GM15510 (cell line): ENCODE measurements around the gene TMEM45A.

Experiments used
- POLR2A ChIP-seq: IDR thresholded peaks from 3 replicates; pipeline ENCODE4 v1.6.1; 2011; ENCODE audit warnings: borderline replicate concordance; ENCODE audit not compliant: insufficient read length; ENCODE audit errors: extremely low read depth

The TMEM45A gene

GRCh38 chr3:100523050-100523760, 30.8 kb downstream of the TMEM45A start:
- no peak for TF ChIP-seq POLR2A

- TF ChIP-seq POLR2A, result no peak
These were observed 33.6 kb downstream of the TMEM45A start for GRCh38 chr3:100525753-100526612.

- no peak for TF ChIP-seq POLR2A
These were observed 34.4 kb downstream of the TMEM45A start for GRCh38 chr3:100526613-100527346.

- no peak for TF ChIP-seq POLR2A
These were observed 34.9 kb downstream of the TMEM45A start for GRCh38 chr3:100527347-100527735.

GRCh38 chr3:100531093-100531492, 38.7 kb downstream of the TMEM45A start:
- TF ChIP-seq POLR2A, result no peak

GRCh38 chr3:100532411-100532810, 40.0 kb downstream of the TMEM45A start:
- TF ChIP-seq POLR2A, result no peak

- TF ChIP-seq POLR2A, result no peak
These were observed 40.8 kb downstream of the TMEM45A start for GRCh38 chr3:100533176-100533575.

- no peak for TF ChIP-seq POLR2A
These were observed 43.2 kb downstream of the TMEM45A start for GRCh38 chr3:100535610-100535943.

- TF ChIP-seq POLR2A, result no peak
These were observed 43.7 kb downstream of the TMEM45A start for GRCh38 chr3:100536093-100536492.

GRCh38 chr3:100537646-100538338, 45.4 kb downstream of the TMEM45A start:
- no peak for TF ChIP-seq POLR2A

GRCh38 chr3:100538339-100538706, 45.9 kb downstream of the TMEM45A start:
- TF ChIP-seq POLR2A, result no peak

GRCh38 chr3:100540791-100541334, 48.4 kb downstream of the TMEM45A start:
- no peak for TF ChIP-seq POLR2A

GRCh38 chr3:100545371-100545770, 53.0 kb downstream of the TMEM45A start:
- no peak for TF ChIP-seq POLR2A

GRCh38 chr3:100546020-100546744, 53.8 kb downstream of the TMEM45A start:
- no peak for TF ChIP-seq POLR2A
